Inflammatory macrophage (primary cell): ENCODE measurements around the gene C1QTNF5.
A peak's percentile ranks its signal among the peaks of the same experiment; 100 is the strongest.
"Not testable (repeated sequence)": the region's sequence is repeated elsewhere in the genome, so short reads cannot be mapped to it uniquely, and the experiment has no call there.

Experiments used
- DNase-seq, 2 donors: peaks; one replicate each; pipeline ENCODE4 v3.0.0-alpha.2; 2020 to 2022
- total RNA-seq, 18 experiments: gene quantifications; one replicate each; lab custom pipeline; 2026; ENCODE audit warnings: mixed read lengths in 6 of 18, inconsistent platforms in 2 of 18; lab: John Stamatoyannopoulos, UW

C1QTNF5 gene, protein sequence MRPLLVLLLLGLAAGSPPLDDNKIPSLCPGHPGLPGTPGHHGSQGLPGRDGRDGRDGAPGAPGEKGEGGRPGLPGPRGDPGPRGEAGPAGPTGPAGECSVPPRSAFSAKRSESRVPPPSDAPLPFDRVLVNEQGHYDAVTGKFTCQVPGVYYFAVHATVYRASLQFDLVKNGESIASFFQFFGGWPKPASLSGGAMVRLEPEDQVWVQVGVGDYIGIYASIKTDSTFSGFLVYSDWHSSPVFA
- total RNA-seq = 0 reads per million in 18 experiments

DNA sequence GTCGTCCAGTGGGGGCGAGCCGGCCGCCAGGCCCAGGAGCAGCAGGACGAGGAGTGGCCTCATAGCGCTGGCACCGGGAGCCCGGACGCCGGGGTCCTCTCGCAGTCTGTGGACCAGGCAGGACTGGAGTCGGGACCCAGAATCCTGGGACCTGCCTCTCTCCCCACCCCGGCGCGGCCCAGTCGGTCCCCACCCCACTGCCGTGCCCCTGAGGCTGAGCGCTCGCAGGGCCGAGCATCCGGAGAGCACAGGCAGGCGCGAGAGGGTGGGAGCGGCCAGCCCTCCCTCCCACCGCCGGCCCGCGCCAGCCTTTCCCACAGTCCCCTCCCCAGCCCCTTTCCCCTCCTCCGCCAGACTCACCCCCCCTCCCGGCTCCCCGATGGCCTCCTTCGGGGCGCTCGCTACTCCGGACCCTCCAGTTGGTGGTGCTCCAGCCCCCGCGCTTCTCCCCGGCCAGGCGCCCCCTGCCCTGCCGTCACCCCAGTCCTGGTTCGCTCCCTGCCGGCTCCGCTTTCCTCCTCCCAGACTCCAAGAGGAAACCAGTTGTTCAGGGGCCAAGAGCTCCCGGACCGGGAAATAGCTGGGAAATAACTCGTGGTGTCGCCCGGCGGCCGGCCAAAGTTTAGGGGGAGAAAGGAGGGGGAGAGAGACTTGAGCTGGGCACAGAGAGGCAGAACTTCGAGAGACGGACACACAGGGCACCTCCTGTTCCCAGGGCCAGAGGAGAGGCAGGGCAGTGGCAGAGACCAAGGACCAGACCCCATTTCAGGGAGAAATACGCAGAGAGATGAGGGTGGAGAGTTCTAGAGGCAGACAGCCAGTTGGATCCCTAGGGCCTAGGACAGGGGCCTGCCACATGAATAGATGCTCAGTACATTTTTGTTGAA, at the start of gene C1QTNF5:
Gene C1QTNF5 (minus strand): TSS at position 549 of the 887 bp plus-strand sequence. CDS start 486 bp downstream, at position 63.
- no peak for DNase-seq

- no peak for DNase-seq
Observed at GRCh38 chr11:119389611-119390254, 49.0 kb upstream of the C1QTNF5 start.

- no peak for DNase-seq
Observed at GRCh38 chr11:119388103-119388502, 47.4 kb upstream of the C1QTNF5 start.

DNA sequence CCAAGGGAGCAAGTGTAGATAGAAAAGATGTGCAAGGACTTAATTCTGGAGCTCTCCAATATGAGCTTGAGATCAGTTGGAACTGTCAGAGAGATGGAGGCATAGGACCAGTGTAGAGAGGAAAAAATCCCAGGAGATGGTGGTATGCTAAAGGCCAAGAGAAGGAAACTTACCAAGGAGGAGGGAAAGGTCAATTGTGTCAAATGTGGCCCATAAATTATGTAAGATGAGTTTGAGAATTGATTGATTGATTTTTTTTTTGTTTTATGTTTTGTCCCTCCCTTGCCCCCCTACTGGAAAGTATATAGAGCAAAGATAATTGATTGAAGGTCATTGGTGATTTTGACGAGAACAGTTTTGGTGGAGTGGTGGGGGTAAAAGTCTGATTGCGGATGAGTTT, 43.6 kb upstream of the C1QTNF5 start:
- DNase-seq = no peak

DNA sequence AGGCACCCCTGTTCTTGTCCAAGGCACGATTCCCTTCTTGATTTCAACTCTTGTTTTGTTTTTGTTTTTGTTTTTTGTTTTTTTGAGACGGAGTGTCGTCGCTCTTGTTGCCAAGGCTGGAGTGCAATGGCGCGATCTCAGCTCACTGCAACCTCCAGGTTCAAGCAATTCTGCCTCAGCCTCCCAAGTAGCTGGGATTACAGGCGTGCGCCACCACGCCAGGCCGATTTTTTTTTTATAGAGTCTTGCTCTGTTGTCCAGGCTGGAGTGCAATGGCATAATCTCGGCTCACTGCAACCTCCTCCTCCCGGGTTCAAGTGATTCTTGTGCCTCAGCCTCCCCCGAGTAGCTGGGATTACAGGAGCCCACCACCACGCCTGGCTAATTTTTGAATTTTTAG, 41.8 kb upstream of the C1QTNF5 start:
- not testable (repeated sequence) for DNase-seq

DNA sequence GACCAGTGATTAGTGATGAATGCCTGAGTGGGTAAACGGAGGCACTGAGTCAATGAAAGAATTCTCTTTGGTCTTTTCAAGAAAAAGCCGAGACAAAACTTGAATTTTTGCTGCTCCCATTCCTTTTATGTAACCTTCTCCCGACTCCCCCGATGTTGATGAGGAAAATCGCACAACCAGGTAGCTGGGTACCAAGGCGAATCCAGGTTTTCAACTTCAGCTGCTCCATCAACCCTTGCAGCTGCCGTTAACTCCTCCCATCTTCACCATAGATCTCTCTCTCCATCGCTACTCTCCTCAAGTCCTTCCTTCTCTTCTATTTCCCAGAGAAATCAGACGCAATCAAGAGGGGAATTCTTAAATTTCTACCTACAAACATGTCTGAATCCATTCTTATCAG, 41.4 kb upstream of the C1QTNF5 start:
- DNase-seq = no peak

DNA sequence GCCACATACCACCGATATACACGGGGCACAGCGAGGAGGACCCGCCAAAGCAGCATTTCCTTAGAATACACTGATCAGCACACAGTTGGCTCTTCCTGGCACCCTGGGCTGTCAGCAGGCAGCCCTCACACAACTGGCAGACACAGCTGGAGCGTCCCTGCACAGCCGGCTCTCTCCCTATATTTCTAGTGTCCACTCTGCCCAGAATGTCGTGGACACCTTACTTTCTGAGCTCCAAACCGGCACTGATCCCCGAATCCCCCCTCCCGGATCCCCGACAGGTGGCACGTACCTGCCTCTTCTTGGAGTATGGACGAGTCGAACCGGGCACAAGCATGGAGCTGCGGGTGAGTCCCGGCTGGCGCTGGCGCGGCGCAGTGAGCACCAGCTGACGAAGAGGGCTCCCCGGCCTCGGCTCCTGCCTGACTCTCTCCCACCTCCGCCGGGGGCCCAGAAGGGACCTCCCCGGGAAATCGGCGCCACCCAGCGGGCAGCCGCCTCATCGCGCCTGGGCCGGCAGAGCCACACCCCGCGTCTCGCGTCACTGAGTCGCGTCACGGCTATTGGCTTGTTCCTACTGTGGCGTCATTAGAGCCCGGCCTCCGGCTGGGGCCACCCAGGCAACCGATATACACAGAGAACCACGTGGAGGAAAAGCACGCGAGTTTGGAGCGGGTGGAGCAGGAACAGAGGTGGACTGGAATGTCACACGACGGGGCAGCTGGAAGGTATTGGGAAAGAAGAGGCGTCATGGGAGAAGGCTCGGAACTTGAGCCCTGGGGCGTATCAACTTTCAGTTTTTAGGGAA, 40.7 kb upstream of the C1QTNF5 start, which contains the start of gene USP2:
Gene USP2 (minus strand): TSS at position 510 of the 808 bp plus-strand sequence. CDS start 8,210 bp downstream, outside the sequence.
- peak; percentile 97 to 98 for DNase-seq

- no peak for DNase-seq
Observed at GRCh38 chr11:119380827-119381180, 40.1 kb upstream of the C1QTNF5 start.

DNA sequence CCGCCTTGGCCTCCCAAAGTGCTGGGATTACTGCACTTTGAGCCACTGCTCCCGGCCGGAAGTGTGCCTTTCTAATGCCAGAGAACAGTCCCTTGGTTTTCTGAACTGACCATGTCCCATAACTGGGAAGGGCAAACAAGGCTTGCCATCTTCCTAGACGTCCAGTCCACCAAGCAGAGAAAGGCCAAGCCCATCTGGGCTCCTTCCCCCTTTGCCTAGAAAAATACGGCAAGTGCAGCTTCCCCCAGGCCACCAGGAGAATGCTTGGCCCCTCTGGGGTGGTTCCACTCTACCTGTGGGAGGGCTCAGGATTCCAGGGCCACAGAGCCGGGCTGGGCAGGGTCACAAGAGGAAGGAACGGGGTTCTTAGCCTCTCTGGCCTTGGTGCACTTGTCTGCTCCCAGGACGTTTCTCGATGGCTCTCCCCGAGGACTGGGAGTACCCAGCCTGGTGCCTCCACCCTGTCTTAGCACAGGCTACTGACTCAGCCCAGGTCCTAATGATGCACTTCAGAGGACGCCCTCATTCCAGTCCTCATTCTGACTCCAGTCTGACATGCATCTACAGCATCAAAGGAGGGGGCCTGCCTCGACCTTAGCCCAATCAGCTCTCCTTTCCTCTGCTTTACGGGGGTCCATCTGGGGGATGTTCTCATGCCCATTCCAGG, 39.6 kb upstream of the C1QTNF5 start:
- DNase-seq = no peak

DNA sequence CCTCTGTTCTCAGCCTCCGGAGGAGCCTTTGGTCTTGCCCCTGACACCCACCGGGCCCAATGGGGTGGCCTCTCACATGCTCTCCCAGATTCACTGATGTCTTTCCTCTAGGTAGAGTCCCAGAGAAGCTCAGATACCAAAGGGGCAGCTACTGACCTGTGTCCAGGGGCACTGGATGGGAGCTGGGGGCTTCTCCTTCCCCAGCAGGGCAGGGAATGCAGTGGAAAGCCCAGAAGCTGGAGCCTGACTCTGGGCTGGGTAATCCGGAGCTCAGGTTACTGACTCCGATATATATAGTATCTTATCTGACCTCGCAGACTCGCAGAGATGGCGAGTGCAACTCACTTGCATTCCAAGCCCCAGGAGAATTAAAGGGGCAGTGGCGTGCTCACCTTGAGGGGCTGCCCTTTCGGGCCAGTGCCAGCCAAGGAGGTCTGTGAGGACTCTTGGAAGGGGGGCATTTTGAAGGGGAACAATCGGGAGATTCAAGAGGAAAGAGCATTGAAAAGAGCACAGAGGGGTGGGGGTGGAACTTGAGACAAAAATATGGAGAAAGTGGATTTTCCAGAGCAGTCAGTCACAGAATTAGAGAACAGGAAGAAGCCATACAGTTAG, 38.3 kb upstream of the C1QTNF5 start:
- DNase-seq = no peak

GRCh38 chr11:119377961-119378667, 37.4 kb upstream of the C1QTNF5 start:
- DNase-seq = no peak

GRCh38 chr11:119377112-119377901, 36.6 kb upstream of the C1QTNF5 start:
- no peak for DNase-seq

GRCh38 chr11:119376197-119376847, 35.6 kb upstream of the C1QTNF5 start:
- DNase-seq = no peak

- DNase-seq = no peak
Observed at GRCh38 chr11:119375337-119376196, 34.9 kb upstream of the C1QTNF5 start.

DNA sequence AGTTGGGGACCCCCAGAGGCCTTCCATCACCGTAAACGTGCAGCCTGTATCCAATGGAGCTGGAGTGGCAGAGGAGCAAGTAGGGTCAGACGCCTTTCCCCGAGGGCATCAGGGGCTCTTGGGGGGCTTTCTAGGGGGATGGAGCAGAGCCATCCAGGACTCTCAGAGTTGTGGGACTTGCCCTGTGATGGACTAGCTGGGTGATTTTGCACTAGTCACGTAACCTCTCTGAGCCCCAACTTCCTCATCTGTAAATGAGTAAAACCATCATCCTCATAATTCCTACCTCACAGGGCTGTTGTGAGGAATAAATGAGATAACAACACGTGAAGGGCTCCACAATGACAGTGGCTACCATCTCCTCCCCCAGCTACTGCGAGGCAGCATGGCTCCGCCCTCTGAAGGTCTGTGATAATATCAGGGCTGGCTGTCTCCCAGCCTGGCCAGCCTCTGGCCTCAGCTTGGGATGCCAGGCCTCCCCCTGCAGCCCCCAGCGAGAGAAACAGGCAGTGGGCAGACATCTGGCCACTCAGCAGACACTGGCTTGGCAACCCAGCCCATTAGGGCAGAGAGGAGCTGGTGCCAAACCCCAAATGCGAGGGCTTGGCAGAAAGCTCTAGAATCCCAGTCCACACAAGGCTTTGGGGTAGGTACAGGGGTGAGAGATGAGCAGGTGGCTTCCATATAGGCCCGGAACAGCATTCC, 34.1 kb upstream of the C1QTNF5 start:
- DNase-seq = no peak

DNA sequence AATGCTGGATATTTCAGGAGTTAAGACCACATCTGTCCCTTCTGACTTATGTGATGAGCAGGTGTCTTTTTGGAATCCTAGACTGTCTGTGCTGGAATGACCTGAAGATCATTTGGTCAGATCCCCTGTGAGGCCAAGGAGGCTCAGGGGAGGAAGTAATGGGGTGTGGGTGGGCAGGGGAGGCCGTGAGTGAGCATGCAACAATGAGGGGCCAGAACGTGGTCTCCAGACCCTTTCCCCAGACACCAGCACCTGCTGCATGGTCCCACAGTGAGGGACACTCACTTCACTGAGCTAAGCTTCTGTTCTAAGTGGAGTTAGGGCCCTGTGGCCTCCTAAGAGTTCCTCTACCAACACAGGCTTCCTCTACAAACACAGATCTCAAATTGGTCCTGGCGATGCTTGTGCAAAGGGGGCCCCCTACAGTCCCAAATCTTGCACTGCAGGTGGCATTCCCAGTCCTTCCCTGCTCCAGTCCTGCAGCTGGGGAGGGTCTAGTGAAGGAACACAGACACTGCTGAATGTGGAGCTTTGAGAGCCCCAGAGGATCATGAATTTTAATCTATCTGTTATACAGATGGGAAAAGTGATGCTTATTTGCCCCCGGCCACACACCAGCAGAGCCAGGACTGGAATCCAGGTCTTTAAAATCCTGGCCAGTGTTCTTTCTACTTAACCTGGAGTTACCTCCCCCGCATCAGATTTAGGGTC, 33.4 kb upstream of the C1QTNF5 start:
- peak; percentile 74 to 83 for DNase-seq
